Adipose tissue (tissue), 3 donors: ENCODE results near the gene GOLGA8R. TPM values are rescaled to one million over a fixed set of nuclear protein-coding genes. Genes with fewer than 3 reads are reported as not detected.
"Not testable (repeated sequence)": the region's sequence is repeated elsewhere in the genome, so short reads cannot be mapped to it uniquely, and the experiment has no call there.

Experiments
- H3K27ac ChIP-seq: one replicate; pipeline ENCODE4 v1.5.1; 2013; ENCODE audit warnings: low read depth, low read length
- WGBS, 3 donors: extraction: QIAGEN DNeasy Blood & Tissue Kit; methylation state at CpG; one replicate each; pipeline ENCODE4 v1.1.7; 2013; 5-methylcytosine and 5-hydroxymethylcytosine counted together
- polyA plus RNA-seq, 3 donors: library from polyadenylated mRNA; stranded (reverse); fragments of 200-250 nt; gene quantifications; one replicate each; pipeline ENCODE4 v1.2.3, GENCODE V29; 2013
- donor health status: healthy with polysubstance abuse.
- donor health status: Bipolar disorder and iron deficiency.
- donor health status: healthy.

Gene GOLGA8R
- polyA plus RNA-seq, 3 donors, result 0.86 to 4.4 (median 2.9) TPM

- H3K27ac ChIP-seq, result not testable (repeated sequence)
- WGBS, 3 donors, result no CpG with 5 or more reads among the region's 2 CpGs
These were observed 53.1 kb downstream of the GOLGA8R start for GRCh38 chr15:30360990-30361389.

GRCh38 chr15:30355043-30355442, 59.0 kb downstream of the GOLGA8R start:
- WGBS, 3 donors, result 60 to 64% (median 60%) methylated on average over 3 of the region's 6 CpGs
- H3K27ac ChIP-seq, result not testable (repeated sequence)

Other genes with a start within 250 kb of the GOLGA8R start
- 1 to 10 TPM in 1 of 3 donors, under 1 TPM in 2; 0.67 to 1.4 (median 0.92) TPM for gene CHRFAM7A, start 20.7 kb downstream of the GOLGA8R start, polyA plus RNA-seq
- gene GOLGA8Q, start 137.8 kb upstream of the GOLGA8R start, polyA plus RNA-seq, result 1 to 10 TPM in 1 of 3 donors, under 1 TPM in 2; 0.45 to 1.6 (median 0.54) TPM
- gene GOLGA8H, start 189.8 kb upstream of the GOLGA8R start, polyA plus RNA-seq, result 1 to 10 TPM in 2 of 3 donors, under 1 TPM in 1; 0.89 to 2.1 (median 1.7) TPM